Measurements from ENCODE around the gene SRRM1. TPM values are rescaled to one million over a fixed set of nuclear protein-coding genes. Genes with fewer than 3 reads are reported as not detected.
"Not testable (repeated sequence)": the region's sequence is repeated elsewhere in the genome, so short reads cannot be mapped to it uniquely, and the experiment has no call there.

Gene SRRM1
- total RNA-seq, 6 donors from 2014 or later = 76.0 to 429 (median 100.0) TPM

- WGBS, 2 donors = 24 to 26% methylated on average over 17 to 18 of the region's 18 CpGs
- Histone ChIP-seq H3K27me3 (no peaks in the 10 kb centered on the region), H3K9me3 (no peaks in the 10 kb centered on the region), H3K27ac (peak overlapping the region; percentile 78 to 85 (median 81)), H3K36me3 (no peaks in the 10 kb centered on the region), H3K4me1 (peaks cover 26 to 37% (median 28%) of the 10 kb centered on the region in 4 donors), H3K4me3 (peak overlapping the region in 3 of 4 donors; percentile 17 to 38 (median 36))
- DNase-seq (peak in 1 of 2 donors; percentile 91), ATAC-seq (ENCODE audit: low FRiP score in 2 of 2) (peak; percentile 91 to 96)
- TF ChIP-seq POLR2A (IDR thresholded peaks at IDR 0.05) (peak in 1 of 4 donors; percentile 11), EP300 (IDR thresholded peaks at IDR 0.05) (peak in 2 of 4 donors; percentile 9 to 43), POLR2AphosphoS5 (IDR thresholded peaks at IDR 0.05) (peak; percentile 49 to 54), CTCF (IDR thresholded peaks at IDR 0.05) (peak in 1 of 6 experiments; percentile 9)
Observed at GRCh38 chr1:24705260-24706073, 62.4 kb downstream of the SRRM1 start.

GRCh38 chr1:24706074-24706389 lies 62.9 kb downstream of the SRRM1 start:
- H3K9me3 ChIP-seq; ATAC-seq (ENCODE audit: low FRiP score in 2 of 2); H3K27me3 ChIP-seq; H3K36me3 ChIP-seq; DNase-seq: not testable (repeated sequence)
- WGBS, 2 donors = 94 to 95% methylated on average over 9 of the region's 9 CpGs
- Histone ChIP-seq H3K4me3 (peak overlapping the region in 3 of 4 donors; percentile 17 to 38 (median 36)), H3K4me1 (peaks cover 26 to 37% (median 29%) of the 10 kb centered on the region in 4 donors), H3K27ac (peak overlapping the region; percentile 73 to 85 (median 81))

GRCh38 chr1:24707687-24708086 lies 64.6 kb downstream of the SRRM1 start:
- peaks cover 26 to 33% (median 29%) of the 10 kb centered on the region in 4 donors for H3K4me1 ChIP-seq
- WGBS, 2 donors = 70 to 78% methylated on average over 4 of the region's 4 CpGs
- H3K27ac ChIP-seq = no peak overlapping the region
- no peak for TF ChIP-seq POLR2A (IDR thresholded peaks at IDR 0.05)
- H3K4me3 ChIP-seq = no peak overlapping the region
- DNase-seq = no peak
- no peaks in the 10 kb centered on the region for H3K36me3 ChIP-seq
- H3K9me3 ChIP-seq = no peaks in the 10 kb centered on the region
- H3K27me3 ChIP-seq = no peaks in the 10 kb centered on the region
- no peak for ATAC-seq (ENCODE audit: low FRiP score in 2 of 2)

GRCh38 chr1:24708938-24709337 lies 65.8 kb downstream of the SRRM1 start:
- DNase-seq (peak in 1 of 2 donors; percentile 41), ATAC-seq (ENCODE audit: low FRiP score in 2 of 2) (peak in 1 of 2 donors; percentile 41)
- TF ChIP-seq CTCF (IDR thresholded peaks at IDR 0.05) = no peak
- peak in 1 of 2 donors; percentile 51 for TF ChIP-seq POLR2AphosphoS5 (IDR thresholded peaks at IDR 0.05)
- peak overlapping the region in 2 of 4 donors; percentile 48 to 51 for H3K27ac ChIP-seq
- H3K36me3 ChIP-seq = no peaks in the 10 kb centered on the region
- no peak overlapping the region for H3K4me3 ChIP-seq
- H3K4me1 ChIP-seq = peaks cover 26 to 31% (median 28%) of the 10 kb centered on the region in 4 donors
- H3K27me3 ChIP-seq = no peaks in the 10 kb centered on the region
- WGBS, 2 donors = 64 to 85% methylated on average over 4 of the region's 4 CpGs
- H3K9me3 ChIP-seq = no peaks in the 10 kb centered on the region

GRCh38 chr1:24709791-24710441 lies 66.8 kb downstream of the SRRM1 start:
- 74 to 77% methylated on average over 5 of the region's 5 CpGs for WGBS, 2 donors
- Histone ChIP-seq H3K9me3 (no peaks in the 10 kb centered on the region), H3K27ac (peak overlapping the region in 3 of 4 donors; percentile 18 to 51 (median 48)), H3K4me1 (peaks cover 17 to 26% (median 21%) of the 10 kb centered on the region in 4 donors), H3K4me3 (no peak overlapping the region), H3K27me3 (no peaks in the 10 kb centered on the region), H3K36me3 (no peaks in the 10 kb centered on the region)
- no peak for TF ChIP-seq EP300 (IDR thresholded peaks at IDR 0.05)
- no peak for TF ChIP-seq CTCF (IDR thresholded peaks at IDR 0.05)
- TF ChIP-seq POLR2AphosphoS5 (IDR thresholded peaks at IDR 0.05) = no peak
- TF ChIP-seq POLR2A (IDR thresholded peaks at IDR 0.05) = no peak
- DNase-seq (no peak), ATAC-seq (ENCODE audit: low FRiP score in 2 of 2) (no peak)

Measured in upper lobe of left lung (tissue), 6 donors.